Stimulated activated CD4-positive, alpha-beta T cell treated with anti-CD3 and anti-CD28 coated beads, Interleukin-4, amount 100 ng/mL, for 48 hours (primary cell): ENCODE measurements around the gene CLCNKA.
"Not testable (repeated sequence)": the region's sequence is repeated elsewhere in the genome, so short reads cannot be mapped to it uniquely, and the experiment has no call there.

Experiments used
- DNase-seq, 2 donors: peaks; one replicate each; pipeline ENCODE4 v3.0.0-alpha.2; 2020; ENCODE audit warnings: low read depth in 2 of 2

CLCNKA gene

GRCh38 chr1:16017461-16018303, 4.2 kb upstream of the CLCNKA start, which contains the start of gene HSPB7:
TSS of gene HSPB7 (minus strand) at chr1:16018043. CDS start at chr1:16017963, 80 bp downstream.
- no peak for DNase-seq

- DNase-seq, result no peak
Measured at GRCh38 chr1:16018308-16018707, 3.5 kb upstream of the CLCNKA start.

GRCh38 chr1:16018749-16019643, 2.8 kb upstream of the CLCNKA start:
- no peak for DNase-seq

GRCh38 chr1:16019644-16020277, 2.1 kb upstream of the CLCNKA start:
- DNase-seq, result no peak

- DNase-seq, result no peak
Measured at GRCh38 chr1:16020325-16020724, 1.5 kb upstream of the CLCNKA start.

GRCh38 chr1:16020878-16021277, 958 bp upstream of the CLCNKA start:
- not testable (repeated sequence) for DNase-seq

GRCh38 chr1:16022393-16022792, 557 bp downstream of the CLCNKA start:
- DNase-seq, result no peak

- DNase-seq, result no peak
Measured at GRCh38 chr1:16023050-16023653, 1.3 kb downstream of the CLCNKA start.

GRCh38 chr1:16026302-16026701, 4.5 kb downstream of the CLCNKA start:
- not testable (repeated sequence) for DNase-seq

GRCh38 chr1:16026723-16027484, 5.1 kb downstream of the CLCNKA start:
- DNase-seq, result peak; percentile 16 to 31

- DNase-seq, result no peak
Measured at GRCh38 chr1:16028237-16029002, 6.6 kb downstream of the CLCNKA start.

- not testable (repeated sequence) for DNase-seq
Measured at GRCh38 chr1:16029003-16029268, 7.1 kb downstream of the CLCNKA start.

GRCh38 chr1:16029288-16029687, 7.5 kb downstream of the CLCNKA start:
- no peak for DNase-seq

GRCh38 chr1:16031551-16031950, 9.7 kb downstream of the CLCNKA start:
- DNase-seq, result no peak

- DNase-seq, result peak; percentile 60 to 62
Measured at GRCh38 chr1:16032388-16033102, 10.7 kb downstream of the CLCNKA start.

- not testable (repeated sequence) for DNase-seq
Measured at GRCh38 chr1:16033103-16033632, 11.3 kb downstream of the CLCNKA start.

- not testable (repeated sequence) for DNase-seq
Measured at GRCh38 chr1:16036461-16036860, 14.6 kb downstream of the CLCNKA start.

GRCh38 chr1:16038620-16038912, 16.7 kb downstream of the CLCNKA start:
- DNase-seq, result no peak

GRCh38 chr1:16039871-16040270, 18.0 kb downstream of the CLCNKA start:
- DNase-seq, result not testable (repeated sequence)

- no peak for DNase-seq
Measured at GRCh38 chr1:16041200-16041599, 19.4 kb downstream of the CLCNKA start.
